Ramos (cell line): ENCODE measurements around the gene ATP5ME.

Experiments used
- in situ Hi-C: fragments of 300-500 bp; cut with MboI; formaldehyde crosslinking; loops from one replicate; pipeline ENCODE4 v1.14.3; 2022; ENCODE audit warnings: low sequenced_read_pairs; ENCODE audit not compliant: unreplicated experiment

Gene ATP5ME

GRCh38 chr4:657834-658667 is 16.0 kb downstream of the ATP5ME start:
- in situ Hi-C loops: no loop called here

- in situ Hi-C loops: no loop called here
Observed at GRCh38 chr4:657338-657833, 16.7 kb downstream of the ATP5ME start.

GRCh38 chr4:656436-657337 is 17.4 kb downstream of the ATP5ME start:
- in situ Hi-C loops: no loop called here

- in situ Hi-C loops: no loop called here
Observed at GRCh38 chr4:655464-656151, 18.5 kb downstream of the ATP5ME start.

GRCh38 chr4:654871-655463 is 19.1 kb downstream of the ATP5ME start:
- in situ Hi-C loops: no loop called here

- in situ Hi-C loops: no loop called here
Observed at GRCh38 chr4:654503-654845, 19.6 kb downstream of the ATP5ME start.

GRCh38 chr4:653831-654502 is 20.1 kb downstream of the ATP5ME start:
- in situ Hi-C loops: no loop called here

GRCh38 chr4:653080-653821 is 20.8 kb downstream of the ATP5ME start:
- in situ Hi-C loops: no loop called here

- in situ Hi-C loops: no loop called here
Observed at GRCh38 chr4:651884-652642, 22.0 kb downstream of the ATP5ME start.

- in situ Hi-C loops: no loop called here
Observed at GRCh38 chr4:650951-651883, 22.9 kb downstream of the ATP5ME start.

- in situ Hi-C loops: no loop called here
Observed at GRCh38 chr4:650461-650860, 23.6 kb downstream of the ATP5ME start.

- in situ Hi-C loops: no loop called here
Observed at GRCh38 chr4:649751-650310, 24.2 kb downstream of the ATP5ME start.

GRCh38 chr4:649293-649625 is 24.8 kb downstream of the ATP5ME start:
- in situ Hi-C loops: no loop called here

GRCh38 chr4:648579-649292 is 25.3 kb downstream of the ATP5ME start:
- in situ Hi-C loops: no loop called here

GRCh38 chr4:647481-647880 is 26.6 kb downstream of the ATP5ME start:
- in situ Hi-C loops: no loop called here

- in situ Hi-C loops: no loop called here
Observed at GRCh38 chr4:646460-646859, 27.6 kb downstream of the ATP5ME start.
